Activated T-helper 17 cell treated with anti-CD3 and anti-CD28 coated beads, Interleukin-2, amount 50 U/mL, for 72 hours (primary cell): ENCODE data around the gene PAMR1. TPM values are rescaled to one million over a fixed set of nuclear protein-coding genes. Genes with fewer than 3 reads are reported as not detected.
"Not testable (repeated sequence)": the region's sequence is repeated elsewhere in the genome, so short reads cannot be mapped to it uniquely, and the experiment has no call there.

Experiments used
- ATAC-seq: fragments of 150-1000 bp; cut with Tn5 transposase; replicated peaks from 2 replicates; pipeline ENCODE4 v1.10.0; 2021; ENCODE audit warnings: mild to moderate bottlenecking, moderate library complexity
- H3K27ac Mint-ChIP-seq: one replicate; pipeline ENCODE4 v1.8.0; 2022; ENCODE audit warnings: mixed read lengths
- H3K27me3 Mint-ChIP-seq: one replicate; pipeline ENCODE4 v1.8.0; 2022; ENCODE audit warnings: mixed read lengths
- H3K36me3 Mint-ChIP-seq: one replicate; pipeline ENCODE4 v1.8.0; 2022; ENCODE audit warnings: low read depth, mild to moderate bottlenecking, mixed read lengths
- H3K4me1 Mint-ChIP-seq: one replicate; pipeline ENCODE4 v1.8.0; 2022; ENCODE audit warnings: mixed read lengths
- H3K4me3 Mint-ChIP-seq: one replicate; pipeline ENCODE4 v1.8.0; 2022; ENCODE audit warnings: mild to moderate bottlenecking, mixed read lengths
- H3K9me3 Mint-ChIP-seq: one replicate; pipeline ENCODE4 v1.8.0; 2022; ENCODE audit warnings: mixed read lengths
- total RNA-seq, 2 donors: library from RNA; stranded (reverse); gene quantifications; one replicate each; pipeline ENCODE4 v1.2.3, GENCODE V29; 2022

PAMR1 gene
- total RNA-seq, 2 donors from 2014 or later, result not detected

DNA sequence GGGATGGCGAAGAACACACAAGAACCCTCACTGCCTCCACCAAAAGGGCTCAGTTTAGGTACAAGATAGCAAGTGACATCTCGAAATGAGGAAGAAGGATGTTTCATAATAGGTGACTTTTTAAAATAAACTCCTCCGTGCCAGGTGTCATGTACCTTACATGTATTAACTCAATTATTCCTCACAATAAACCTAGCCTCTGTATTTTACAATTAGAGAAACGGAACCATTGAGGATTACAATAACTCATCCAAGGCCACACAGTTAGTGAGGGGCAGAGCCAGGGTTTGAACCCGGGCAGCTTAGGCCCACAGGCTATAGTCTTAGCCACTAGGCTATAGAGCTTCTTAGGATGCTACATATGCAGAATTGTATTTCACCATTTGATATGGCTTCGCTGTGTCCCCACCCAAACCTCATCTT, 965 bp upstream of the PAMR1 start:
- Mint-ChIP-seq H3K9me3 (no peaks in the 10 kb centered on the region), H3K27me3 (peaks cover 59% of the 10 kb centered on the region), H3K4me3 (no peak overlapping the region), H3K4me1 (no peaks in the 10 kb centered on the region), H3K27ac (no peak overlapping the region), H3K36me3 (no peaks in the 10 kb centered on the region)
- no peak for ATAC-seq

DNA sequence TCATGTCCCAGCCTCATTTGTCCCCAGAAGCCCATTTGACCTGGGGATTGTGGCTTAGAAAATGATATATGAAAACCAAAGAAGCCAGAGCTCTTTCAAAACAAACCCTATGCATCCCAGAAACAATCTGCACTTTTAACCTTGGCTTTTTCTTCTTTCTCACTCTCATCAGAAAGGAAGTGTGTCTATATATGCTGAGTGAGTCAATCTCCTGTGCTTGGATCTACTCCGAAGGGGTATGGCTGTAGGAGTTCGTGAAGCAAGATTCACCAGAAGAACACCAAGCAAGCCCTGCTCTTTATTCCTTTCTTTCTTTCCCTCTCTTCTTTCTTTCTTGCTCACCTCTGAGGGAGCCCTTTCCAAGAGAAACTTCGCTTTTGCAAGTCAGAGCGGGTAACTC, 636 bp downstream of the PAMR1 start:
- no peak for ATAC-seq
- no peaks in the 10 kb centered on the region for H3K4me1 Mint-ChIP-seq
- H3K4me3 Mint-ChIP-seq, result no peak overlapping the region
- peaks cover 61% of the 10 kb centered on the region for H3K27me3 Mint-ChIP-seq
- no peak overlapping the region for H3K27ac Mint-ChIP-seq
- no peaks in the 10 kb centered on the region for H3K9me3 Mint-ChIP-seq
- no peaks in the 10 kb centered on the region for H3K36me3 Mint-ChIP-seq

DNA sequence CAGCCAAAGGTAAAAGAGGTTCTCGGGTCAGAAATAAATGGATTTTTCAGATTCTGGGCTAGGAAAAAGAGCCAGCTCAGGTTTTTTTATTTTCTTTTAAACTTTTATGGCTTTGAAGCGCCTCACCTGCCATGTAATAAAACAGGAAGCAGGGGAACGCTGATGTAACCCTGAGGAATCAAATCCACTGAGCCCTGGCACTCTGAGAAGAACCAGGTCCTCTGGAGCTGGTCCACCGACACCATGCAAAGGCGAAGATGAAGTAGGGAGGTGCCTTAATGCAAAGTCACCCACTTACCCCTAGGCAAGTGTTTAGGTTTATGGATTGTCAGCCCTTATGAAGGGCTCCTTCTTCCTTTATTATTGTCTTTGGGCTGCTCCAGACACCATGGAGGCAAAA, 1.6 kb downstream of the PAMR1 start:
- Mint-ChIP-seq H3K4me3 (no peak overlapping the region), H3K4me1 (no peaks in the 10 kb centered on the region), H3K9me3 (no peaks in the 10 kb centered on the region), H3K27ac (no peak overlapping the region), H3K36me3 (no peaks in the 10 kb centered on the region), H3K27me3 (peaks cover 62% of the 10 kb centered on the region)
- ATAC-seq, result no peak

DNA sequence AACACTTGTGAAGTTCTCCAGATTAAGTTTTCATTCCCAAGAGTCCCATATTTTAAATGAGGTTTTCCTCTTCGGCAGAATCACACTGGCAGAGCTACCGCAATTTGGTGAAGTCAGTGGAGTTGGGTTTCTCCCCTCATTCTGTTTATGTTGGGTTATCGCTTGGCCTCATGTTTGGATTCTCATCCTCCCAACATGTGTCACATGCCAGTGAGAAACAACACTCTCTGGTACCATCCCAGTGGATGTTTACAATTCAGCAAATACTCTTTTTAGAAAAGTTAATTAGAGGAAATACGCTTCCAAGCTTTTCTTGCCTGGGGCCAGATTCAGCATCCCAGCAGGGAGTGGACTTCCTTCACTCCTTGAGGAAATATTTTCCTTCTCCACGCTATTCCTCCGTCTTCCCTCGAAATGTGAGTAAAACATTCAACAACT, 2.1 kb downstream of the PAMR1 start:
- Mint-ChIP-seq H3K4me1 (no peaks in the 10 kb centered on the region), H3K4me3 (no peak overlapping the region), H3K9me3 (no peaks in the 10 kb centered on the region), H3K36me3 (no peaks in the 10 kb centered on the region), H3K27ac (no peak overlapping the region), H3K27me3 (peaks cover 65% of the 10 kb centered on the region)
- ATAC-seq, result no peak

DNA sequence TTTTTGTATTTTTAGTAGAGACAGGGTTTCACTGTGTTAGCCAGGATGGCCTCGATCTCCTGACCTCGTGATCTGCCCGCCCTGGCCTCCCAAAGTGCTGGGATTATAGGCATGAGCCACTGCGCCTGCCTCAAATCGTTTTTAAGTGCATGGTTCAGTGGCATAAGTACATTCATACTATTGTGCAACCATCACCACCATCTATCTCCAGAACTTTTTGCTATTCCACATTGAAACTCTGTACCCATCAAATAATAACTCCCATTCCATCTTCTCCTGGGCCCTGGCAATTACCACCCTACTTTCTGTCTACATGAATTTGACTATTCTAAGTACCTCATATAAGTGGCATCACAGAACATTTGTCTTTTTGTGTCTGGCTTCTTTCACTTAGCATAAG, 3.3 kb downstream of the PAMR1 start:
- H3K4me1 Mint-ChIP-seq, H3K9me3 Mint-ChIP-seq, H3K4me3 Mint-ChIP-seq, ATAC-seq, H3K27ac Mint-ChIP-seq, H3K36me3 Mint-ChIP-seq: not testable (repeated sequence)
- peaks cover 58% of the 10 kb centered on the region for H3K27me3 Mint-ChIP-seq

DNA sequence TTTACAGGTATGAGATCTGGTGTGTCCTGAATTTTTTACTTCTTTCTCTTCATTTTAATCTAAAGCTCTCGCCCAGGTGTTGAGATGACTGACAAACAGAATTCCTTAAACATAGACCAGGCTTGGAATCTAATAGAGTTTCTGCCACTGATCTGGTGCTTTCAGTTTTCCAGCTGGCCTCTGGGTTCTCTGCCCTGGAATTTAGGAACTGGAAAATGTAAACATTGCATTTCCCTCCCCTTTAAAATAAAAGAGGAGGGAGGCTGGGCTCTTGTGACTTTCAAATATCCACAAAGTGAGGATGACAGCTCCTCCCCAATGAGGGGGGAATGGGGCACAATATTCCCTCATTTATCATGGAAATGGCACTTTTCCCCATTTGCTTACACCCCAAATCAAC, 5.0 kb downstream of the PAMR1 start:
- H3K4me3 Mint-ChIP-seq, result no peak overlapping the region
- H3K27me3 Mint-ChIP-seq, result peaks cover 64% of the 10 kb centered on the region
- H3K27ac Mint-ChIP-seq, result no peak overlapping the region
- no peak for ATAC-seq
- no peaks in the 10 kb centered on the region for H3K36me3 Mint-ChIP-seq
- no peaks in the 10 kb centered on the region for H3K4me1 Mint-ChIP-seq
- no peaks in the 10 kb centered on the region for H3K9me3 Mint-ChIP-seq

DNA sequence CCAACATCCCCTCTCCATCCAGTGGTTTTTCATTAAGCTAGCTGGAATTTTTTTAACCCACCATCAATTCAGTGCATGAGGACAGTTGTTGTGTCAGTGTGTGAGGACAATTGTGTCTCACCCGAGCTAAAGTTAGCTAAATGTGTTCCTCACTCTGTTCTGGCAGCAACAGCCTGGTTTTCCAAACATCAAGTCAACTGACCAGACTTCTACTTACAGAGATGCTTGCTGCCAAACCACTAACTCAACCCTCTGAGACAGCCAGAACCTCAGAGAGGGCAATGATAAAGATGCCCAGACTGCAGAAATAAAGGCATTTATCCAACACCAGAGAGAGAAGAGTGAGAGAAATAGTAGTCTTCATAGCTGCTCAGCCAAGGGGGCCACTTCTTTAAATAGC, 6.7 kb downstream of the PAMR1 start:
- no peak overlapping the region for H3K4me3 Mint-ChIP-seq
- no peaks in the 10 kb centered on the region for H3K36me3 Mint-ChIP-seq
- no peaks in the 10 kb centered on the region for H3K4me1 Mint-ChIP-seq
- H3K27me3 Mint-ChIP-seq, result peaks cover 63% of the 10 kb centered on the region
- no peak overlapping the region for H3K27ac Mint-ChIP-seq
- no peak for ATAC-seq
- no peaks in the 10 kb centered on the region for H3K9me3 Mint-ChIP-seq

DNA sequence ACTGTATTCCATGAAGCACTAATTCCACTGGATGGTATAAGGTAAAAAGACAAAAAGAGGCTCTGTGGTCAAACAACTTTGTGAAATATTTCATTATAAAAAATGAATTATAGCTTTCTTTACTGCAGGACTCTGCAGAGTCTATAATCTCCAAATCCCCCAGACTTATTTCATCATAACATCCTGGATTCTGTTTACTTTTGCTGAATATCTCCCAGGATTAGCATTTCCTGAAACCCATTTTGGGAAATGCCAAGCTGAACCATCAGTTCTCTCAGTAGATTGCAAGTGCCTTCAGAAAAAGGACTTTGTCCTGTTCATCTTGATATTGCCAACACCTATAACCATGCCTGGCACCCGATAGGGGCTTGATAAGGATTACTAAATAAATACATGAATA, 7.9 kb downstream of the PAMR1 start:
- Mint-ChIP-seq H3K36me3 (no peaks in the 10 kb centered on the region), H3K27me3 (peaks cover 60% of the 10 kb centered on the region), H3K4me3 (no peak overlapping the region), H3K4me1 (no peaks in the 10 kb centered on the region), H3K9me3 (no peaks in the 10 kb centered on the region), H3K27ac (no peak overlapping the region)
- no peak for ATAC-seq

DNA sequence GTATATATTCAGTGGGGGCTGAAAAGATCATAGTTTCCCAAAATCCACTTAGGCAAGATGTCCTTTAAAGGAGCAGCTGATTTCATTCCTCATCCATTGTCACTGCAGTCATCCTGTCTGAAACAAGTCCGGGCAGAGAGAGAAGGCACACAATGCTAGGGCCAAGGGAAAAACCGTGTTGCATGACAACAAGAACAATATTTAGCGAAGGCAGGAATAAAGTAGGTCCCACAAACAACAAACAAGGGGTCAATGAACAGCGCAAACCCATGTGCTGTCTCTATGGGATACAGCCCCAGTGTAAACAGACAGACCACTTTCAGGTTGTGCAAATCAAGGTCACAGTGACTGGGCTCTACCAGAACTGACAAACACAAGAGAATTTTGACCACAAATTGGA, 9.0 kb downstream of the PAMR1 start:
- Mint-ChIP-seq H3K4me1 (no peaks in the 10 kb centered on the region), H3K27ac (no peak overlapping the region), H3K4me3 (no peak overlapping the region), H3K9me3 (no peaks in the 10 kb centered on the region), H3K27me3 (peaks cover 55% of the 10 kb centered on the region), H3K36me3 (no peaks in the 10 kb centered on the region)
- ATAC-seq, result no peak

DNA sequence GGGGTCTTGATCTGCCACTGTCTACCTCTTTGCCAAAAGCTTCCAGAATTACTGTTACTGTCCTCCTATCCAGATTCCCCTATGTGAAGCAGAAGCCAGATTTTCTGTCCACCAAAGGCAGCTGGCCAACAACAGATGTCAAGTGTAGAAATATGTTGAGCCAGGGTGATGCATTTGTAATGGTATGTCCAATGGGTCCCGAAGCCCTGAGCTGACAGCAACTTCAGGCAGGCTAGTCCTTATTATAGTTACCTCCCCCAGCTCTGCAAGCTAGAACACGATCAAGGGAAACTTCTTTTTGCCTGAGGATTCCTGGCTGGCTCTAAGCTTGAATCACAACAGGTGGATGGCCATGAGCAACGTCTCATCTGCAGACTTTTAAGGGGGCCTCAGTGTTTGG, 10.2 kb downstream of the PAMR1 start:
- Mint-ChIP-seq H3K4me3 (no peak overlapping the region), H3K36me3 (no peaks in the 10 kb centered on the region), H3K27me3 (peaks cover 57% of the 10 kb centered on the region), H3K27ac (no peak overlapping the region), H3K9me3 (no peaks in the 10 kb centered on the region), H3K4me1 (no peaks in the 10 kb centered on the region)
- ATAC-seq, result no peak

DNA sequence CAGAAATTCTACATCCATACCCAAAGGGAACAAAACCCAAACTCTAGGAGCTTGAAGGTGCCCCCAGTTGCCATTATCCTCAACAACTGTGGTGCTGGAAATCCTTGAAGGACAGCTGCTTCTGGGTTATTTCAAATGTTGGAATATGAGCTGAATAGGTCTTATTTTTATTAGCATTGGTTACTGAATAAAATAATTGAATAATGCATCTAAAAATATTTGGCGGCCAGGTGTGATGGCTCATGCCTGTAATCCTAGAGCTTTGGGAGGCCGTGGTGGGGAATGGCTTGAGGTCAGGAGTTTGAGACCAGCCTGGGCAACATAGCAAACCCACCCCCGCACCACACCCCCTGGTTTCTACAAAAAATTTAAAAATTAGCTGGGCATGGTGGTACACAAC, 10.9 kb downstream of the PAMR1 start:
- no peaks in the 10 kb centered on the region for H3K4me1 Mint-ChIP-seq
- H3K4me3 Mint-ChIP-seq, result no peak overlapping the region
- no peak for ATAC-seq
- H3K27me3 Mint-ChIP-seq, result peaks cover 58% of the 10 kb centered on the region
- H3K9me3 Mint-ChIP-seq, result no peaks in the 10 kb centered on the region
- H3K36me3 Mint-ChIP-seq, result no peaks in the 10 kb centered on the region
- H3K27ac Mint-ChIP-seq, result no peak overlapping the region

DNA sequence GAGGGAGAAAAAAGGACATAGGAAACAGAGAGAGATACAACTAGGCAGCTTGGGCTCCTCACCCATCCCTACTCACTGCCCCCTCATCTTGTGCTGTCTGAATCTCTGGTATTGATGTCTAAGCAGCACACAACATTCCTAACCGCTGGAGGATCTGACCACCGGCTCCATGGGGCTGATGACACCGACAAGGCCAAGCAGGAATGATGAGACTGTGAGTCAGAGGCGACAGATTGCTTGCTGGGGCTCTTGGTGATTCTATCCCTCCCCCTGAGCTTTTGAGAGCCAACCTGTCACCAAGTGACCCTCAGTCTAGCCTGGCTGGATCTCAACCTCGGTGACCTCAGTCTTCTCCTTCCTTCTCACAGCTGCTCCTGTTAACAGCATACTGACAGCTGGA, 13.8 kb downstream of the PAMR1 start:
- ATAC-seq, result no peak
- H3K4me3 Mint-ChIP-seq, result no peak overlapping the region
- H3K36me3 Mint-ChIP-seq, result no peaks in the 10 kb centered on the region
- H3K27ac Mint-ChIP-seq, result no peak overlapping the region
- peaks cover 3% of the 10 kb centered on the region for H3K9me3 Mint-ChIP-seq
- H3K4me1 Mint-ChIP-seq, result no peaks in the 10 kb centered on the region
- H3K27me3 Mint-ChIP-seq, result peaks cover 49% of the 10 kb centered on the region

DNA sequence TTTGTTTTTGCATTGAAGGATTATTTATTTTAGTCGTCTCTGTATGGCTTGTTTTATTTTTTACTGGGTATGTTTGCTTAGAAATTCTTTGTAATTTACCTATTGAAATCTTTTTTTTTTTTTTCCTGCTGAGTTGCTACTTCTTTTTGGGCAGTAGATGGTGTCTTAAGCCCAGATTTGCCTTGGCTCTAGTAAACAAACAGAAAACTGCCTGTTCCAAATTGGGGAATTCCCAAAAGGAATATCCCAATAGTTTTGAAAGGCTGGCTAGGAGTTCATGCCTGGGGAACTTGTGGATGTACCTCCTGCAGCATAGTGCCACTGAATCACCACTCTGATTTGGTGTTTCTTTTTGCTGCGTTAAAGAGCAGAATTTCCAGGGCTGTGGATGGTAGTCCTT, 17.7 kb downstream of the PAMR1 start:
- Mint-ChIP-seq H3K4me1 (no peaks in the 10 kb centered on the region), H3K27me3 (peaks cover 22% of the 10 kb centered on the region), H3K27ac (no peak overlapping the region), H3K36me3 (no peaks in the 10 kb centered on the region), H3K4me3 (no peak overlapping the region), H3K9me3 (peaks cover 3% of the 10 kb centered on the region)
- ATAC-seq, result no peak

DNA sequence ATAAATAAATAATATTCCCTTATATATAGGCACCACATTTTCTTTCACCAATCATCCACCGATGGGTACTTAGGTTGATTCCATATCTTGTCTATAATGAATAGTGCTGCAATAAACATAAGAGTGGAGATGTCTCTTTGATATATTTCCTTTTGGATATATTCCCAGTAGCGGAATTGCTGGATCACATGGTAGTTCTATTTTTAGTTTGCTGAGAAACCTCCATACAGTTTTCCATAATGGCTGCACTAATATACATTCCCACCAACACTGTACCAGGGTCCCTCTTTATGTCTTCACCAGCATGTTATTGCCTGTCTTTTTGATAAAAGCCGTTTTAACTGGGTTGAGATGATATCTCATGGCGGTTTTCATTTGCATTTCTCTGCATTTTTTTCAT, 23.6 kb downstream of the PAMR1 start:
- Mint-ChIP-seq H3K27me3 (peaks cover 3% of the 10 kb centered on the region), H3K4me1 (no peaks in the 10 kb centered on the region), H3K4me3 (no peak overlapping the region), H3K36me3 (no peaks in the 10 kb centered on the region), H3K9me3 (no peaks in the 10 kb centered on the region), H3K27ac (no peak overlapping the region)
- ATAC-seq, result no peak

DNA sequence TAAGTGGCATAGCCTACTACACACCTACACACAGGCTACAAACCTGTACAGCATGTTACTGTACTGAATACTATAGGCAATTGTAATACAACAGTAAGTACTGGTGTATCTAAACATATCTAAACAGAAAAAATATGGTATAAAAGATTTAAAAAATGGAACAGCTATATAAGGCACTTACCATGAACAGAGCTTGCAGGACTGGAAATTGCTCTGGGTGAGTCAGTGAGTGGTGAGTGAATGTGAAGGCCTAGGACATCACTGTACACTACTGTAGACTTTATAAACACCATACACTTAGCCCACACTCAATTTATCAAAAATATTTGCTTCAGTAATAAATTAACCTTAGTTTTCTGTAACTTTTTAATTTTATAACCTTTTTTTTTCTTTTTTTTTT, 24.7 kb downstream of the PAMR1 start:
- no peak for ATAC-seq
- Mint-ChIP-seq H3K9me3 (no peaks in the 10 kb centered on the region), H3K4me1 (no peaks in the 10 kb centered on the region), H3K27me3 (no peaks in the 10 kb centered on the region), H3K4me3 (no peak overlapping the region), H3K27ac (no peak overlapping the region), H3K36me3 (no peaks in the 10 kb centered on the region)

DNA sequence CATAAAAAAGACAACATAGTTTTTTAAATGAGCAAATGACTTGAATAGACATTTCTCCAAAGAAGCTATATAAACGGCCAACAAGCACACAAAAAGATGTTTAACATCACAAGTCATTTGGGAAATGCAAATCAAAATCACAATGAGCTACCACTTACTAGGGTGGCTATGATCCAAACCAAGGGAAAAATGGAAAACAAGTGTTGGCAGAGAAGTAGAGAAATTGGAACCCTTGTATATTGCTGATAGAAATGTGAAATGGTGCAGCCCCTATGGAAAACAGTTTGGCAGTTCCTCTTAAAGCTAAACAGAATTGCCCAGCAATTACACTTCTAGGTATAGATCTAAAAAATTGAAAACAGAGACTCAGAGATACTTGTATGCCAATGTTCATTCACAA, 29.0 kb downstream of the PAMR1 start:
- Mint-ChIP-seq H3K27ac (no peak overlapping the region), H3K27me3 (peaks cover 12% of the 10 kb centered on the region), H3K9me3 (no peaks in the 10 kb centered on the region), H3K4me1 (no peaks in the 10 kb centered on the region), H3K36me3 (no peaks in the 10 kb centered on the region), H3K4me3 (no peak overlapping the region)
- no peak for ATAC-seq
